Measurements from ENCODE around the gene PRKG1.
"Not testable (repeated sequence)": the region's sequence is repeated elsewhere in the genome, so short reads cannot be mapped to it uniquely, and the experiment has no call there.

PRKG1 gene

DNA sequence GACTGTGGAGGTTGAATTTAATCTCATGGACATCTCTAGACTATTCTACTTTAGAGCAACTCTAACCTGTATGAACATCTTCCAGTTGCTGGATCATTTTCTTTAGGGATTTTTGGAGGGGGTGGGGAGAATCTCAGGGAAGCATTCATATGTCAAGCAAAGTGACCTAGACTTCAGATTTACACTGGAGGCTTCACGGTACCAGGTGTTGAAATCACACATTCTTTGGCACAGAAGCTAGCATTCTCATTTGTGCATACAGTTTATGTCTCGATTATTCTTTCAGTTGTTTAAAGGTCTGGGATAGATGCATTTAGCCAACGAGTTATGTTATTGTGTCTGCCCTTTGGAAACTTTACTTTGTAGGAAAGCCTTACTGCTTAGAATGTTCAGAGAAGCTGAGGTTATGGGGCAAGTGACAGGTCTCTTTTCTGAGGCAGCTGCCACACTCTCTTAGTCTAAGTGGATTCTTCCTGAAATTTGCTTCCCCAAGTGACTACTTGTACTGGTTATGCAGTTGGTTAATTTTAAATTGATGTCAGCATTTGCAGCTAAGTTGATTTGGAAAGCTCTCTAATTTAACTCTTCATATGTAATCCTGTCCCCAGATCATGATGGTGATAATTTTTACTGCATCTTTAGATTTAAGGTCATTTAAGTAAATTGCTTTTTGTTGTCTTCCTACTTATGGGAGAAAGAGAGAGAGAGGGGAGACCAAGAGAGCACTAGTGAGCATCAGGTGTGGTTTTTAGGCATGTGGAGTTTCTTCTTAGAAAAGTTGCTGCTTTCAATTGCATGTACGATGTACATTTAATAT lies 153.8 kb downstream of the PRKG1 start:
- DNase-seq (ENCODE audit: low read depth): no peak

DNA sequence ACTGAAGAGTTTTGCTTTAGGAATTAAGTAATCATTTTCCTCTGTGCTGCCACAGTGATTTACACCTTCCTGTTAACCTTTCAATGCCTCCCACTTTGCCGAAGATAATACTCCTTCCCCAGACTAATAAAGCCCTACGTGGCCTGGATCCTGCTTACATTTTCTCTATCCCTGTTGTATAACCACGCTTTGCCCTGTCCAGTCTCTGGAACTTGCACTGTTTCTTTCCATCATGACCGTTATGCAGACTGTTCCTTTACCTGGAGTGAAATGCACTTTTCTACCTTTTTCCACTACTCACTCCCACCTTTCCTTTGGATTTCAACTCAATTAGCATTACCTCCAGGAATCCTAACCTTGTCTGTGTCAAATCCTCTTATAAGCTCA lies 154.4 kb downstream of the PRKG1 start:
- no peak for DNase-seq (ENCODE audit: low read depth)

DNA sequence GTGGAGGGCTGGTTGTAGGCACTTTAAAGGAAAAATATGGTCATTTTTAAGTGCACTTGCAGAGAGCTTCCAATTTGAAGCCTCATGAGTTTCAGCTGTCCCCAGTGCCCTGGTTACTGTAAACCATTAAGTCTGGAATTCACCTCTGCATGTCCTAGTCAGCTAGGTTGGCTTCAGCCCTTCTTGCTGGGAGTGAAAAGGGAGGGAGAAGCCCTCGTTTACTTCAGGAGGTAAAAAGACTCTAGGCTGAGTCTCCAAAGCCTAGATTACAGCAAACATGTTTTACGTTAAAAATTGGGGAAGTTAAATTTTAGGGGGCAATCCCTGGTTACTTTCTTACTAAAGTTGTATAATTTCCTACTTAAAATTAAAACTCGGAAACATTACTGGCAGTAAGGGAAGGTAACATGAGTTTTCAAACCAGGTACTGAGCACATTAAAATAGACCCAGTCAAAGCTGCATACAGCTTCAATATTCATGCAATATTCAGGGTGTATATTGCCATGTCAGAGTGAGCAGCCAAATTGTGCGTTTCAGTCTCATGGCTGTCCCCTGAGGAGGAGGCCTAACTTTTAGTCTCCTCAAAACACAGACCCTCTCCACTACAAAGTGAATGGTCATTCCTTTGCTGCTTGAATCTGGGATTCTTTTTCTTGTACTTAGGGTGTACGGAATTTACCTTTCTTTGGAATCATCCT lies 156.7 kb downstream of the PRKG1 start:
- no peak for DNase-seq (ENCODE audit: low read depth)

DNA sequence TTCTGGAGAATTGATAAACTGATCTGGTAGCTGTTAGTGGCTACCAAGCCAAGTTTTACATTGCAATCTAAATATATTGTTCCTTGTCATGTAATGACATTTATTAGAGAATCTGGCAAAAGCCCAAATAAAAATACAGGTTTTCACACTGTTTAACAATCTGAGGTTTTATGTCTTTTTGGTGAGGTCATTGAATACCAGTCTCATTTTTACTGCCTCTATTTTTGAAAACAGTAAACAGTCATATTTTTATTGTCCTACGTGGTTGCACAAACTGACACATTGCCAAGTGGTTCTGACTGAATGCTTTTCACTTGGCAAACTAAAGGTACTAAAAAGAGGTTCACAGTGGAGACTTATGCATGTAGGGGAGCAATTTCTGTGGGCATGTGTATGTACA lies 157.5 kb downstream of the PRKG1 start:
- DNase-seq (ENCODE audit: low read depth): no peak

DNA sequence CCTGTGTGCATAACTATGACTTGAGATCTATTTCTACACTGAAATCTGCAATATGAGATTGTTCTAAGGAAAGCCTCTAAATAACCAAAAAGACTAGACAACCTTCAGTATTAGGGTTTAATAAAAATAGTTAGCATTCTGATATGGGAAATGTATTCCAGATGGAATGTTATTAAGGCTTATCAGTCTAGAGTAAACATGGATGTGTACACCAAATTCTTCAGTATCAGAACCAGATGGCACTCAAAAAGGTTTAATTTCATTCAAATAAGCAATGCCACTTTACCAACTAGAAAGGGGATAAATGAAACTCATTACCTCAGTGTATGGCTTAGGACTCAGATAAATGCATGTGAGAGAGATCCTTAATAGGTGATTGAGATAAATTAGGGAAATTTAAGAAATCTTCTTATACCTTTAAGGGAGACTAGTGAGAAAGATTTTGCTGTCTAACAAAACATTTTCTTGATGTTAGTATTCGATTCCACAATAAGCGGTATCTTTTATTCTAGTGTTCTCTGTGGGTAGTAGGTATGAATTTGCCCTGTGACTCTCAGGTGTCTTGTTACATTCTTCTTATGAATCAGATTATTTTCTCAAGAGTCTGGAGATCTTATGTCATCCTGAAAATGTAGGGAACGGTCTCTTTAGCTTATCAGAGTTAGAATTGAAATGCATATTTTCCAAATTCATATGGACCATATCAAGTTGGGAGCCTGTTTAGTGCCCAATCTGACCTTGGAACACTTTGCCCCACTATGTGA lies 159.2 kb downstream of the PRKG1 start:
- no peak for DNase-seq (ENCODE audit: low read depth)

DNA sequence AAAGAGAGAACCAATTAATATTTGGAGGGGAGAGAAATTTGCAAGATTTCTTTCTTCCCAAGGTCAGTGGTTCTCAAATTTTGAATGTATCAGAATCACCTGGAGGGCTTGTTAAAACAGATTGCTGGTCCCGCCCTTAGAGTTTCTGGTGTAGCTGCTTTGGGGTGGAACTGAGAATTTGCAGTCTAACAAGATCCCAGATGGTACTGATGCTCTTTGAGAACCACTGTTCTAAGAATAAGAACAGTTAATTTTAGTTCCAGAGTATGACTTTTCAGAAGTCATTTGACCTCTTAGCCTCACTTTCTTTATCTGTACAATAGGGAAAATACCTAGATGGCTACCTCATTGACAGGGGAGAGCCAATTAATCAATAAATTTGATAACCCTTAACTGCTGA lies 161.6 kb downstream of the PRKG1 start:
- no peak for DNase-seq (ENCODE audit: low read depth)

DNA sequence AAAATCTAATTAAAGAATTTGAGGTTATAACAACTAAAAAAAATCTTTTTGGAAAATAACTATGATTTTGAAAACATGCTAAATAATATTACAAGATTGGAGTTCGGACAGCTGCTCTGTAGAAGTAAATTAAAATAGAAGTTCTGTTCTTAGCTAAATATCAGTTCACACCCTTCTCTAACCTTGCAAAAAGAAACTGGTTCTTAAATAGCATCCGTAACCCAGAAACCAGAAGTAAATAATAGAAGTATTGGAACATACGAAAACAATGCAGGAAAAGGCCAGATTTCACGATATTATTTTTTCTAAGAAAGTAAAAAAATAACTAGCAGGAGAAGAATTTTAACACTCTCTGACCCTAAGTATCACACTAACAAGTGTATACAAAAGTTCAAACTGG lies 164.7 kb downstream of the PRKG1 start:
- DNase-seq (ENCODE audit: low read depth): no peak

DNA sequence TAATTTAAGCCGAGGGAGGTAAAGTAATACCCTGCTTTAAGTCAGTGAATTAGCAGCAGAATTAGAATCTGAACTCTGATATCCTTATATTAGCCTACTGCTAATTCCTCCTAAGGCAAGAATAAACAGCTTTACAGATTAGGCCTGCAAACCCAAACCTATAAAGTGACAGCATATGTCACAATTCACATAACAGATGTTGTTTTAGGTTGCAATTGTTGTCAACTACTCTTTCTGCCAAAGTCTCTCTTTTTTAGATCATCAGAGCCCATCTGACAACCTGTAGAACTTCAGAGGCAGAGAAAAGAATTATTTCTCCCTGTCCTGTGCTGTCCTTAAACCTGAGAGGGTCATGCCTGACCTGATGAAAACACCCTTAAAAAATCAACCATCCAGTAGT lies 167.2 kb downstream of the PRKG1 start:
- no peak for DNase-seq (ENCODE audit: low read depth)

DNA sequence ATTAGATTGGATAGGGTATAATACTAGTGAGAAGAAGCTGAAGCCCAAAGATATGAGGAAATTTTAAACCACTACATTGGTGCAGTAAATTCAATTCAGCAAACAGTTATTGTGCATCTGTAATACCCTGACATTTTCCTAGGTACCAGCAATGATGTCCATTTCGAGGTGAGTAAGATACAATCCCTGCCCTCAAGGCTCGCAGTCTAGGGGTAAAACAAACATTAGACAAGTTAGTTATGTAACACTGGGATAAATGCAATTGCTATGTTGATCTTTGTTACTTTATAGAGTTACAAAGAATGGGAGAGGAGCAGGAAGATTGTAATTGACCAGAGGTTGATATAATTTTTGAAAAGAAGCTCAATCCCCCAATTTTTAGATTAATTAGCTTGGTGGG lies 168.1 kb downstream of the PRKG1 start:
- DNase-seq (ENCODE audit: low read depth): no peak

DNA sequence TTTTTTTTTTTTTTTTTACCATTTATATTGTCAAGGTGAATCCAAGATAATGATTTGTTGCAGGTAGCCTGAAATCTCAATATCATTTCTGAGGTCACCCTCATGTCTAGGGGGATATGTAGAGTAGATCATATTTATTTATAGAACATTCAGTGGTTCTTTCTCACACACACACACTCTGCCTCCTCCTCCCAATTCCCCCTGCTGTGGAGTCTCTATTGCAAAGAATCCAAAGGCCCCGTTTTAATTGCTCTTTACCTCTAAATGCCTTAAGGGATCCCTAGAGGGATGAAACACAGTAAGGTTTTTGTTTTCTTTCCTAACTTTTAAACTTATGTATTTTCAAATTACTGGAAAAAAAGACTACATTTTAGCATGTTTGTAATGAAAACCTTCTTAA lies 170.0 kb downstream of the PRKG1 start:
- DNase-seq (ENCODE audit: low read depth): no peak

DNA sequence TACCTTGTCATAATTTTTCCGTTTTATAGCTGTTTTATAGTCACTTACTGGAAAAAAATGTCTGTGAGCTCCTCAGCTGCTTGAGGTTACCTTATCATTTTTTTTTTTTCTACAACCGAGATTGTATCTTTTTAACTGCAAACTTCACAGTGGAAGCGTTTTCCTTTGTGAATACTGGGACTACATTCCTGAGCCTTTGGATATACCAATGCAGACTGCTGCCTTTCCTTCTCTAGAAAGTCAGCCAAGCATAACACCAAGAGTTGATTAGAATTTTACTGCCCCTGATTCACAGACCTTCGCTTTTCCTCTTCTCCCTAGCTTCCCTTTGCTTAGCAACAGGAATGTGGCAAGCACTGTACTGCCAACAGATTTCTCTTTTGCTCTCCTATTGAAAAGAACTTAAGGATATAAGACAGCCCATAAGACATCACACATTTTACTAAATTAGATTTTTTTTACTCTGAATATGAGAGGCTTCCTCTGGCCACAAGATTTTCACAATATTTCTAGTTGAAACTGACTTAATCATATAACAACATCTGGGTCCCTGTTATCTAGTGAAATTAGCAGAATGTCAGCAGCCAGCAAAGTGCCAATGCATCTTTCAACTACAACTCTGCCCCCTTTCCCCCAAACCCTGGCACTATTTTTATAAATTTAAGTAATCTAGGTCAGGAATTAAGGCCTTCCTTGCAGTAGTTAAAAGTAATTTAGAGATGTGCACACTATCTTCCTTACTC lies 170.6 kb downstream of the PRKG1 start:
- DNase-seq (ENCODE audit: low read depth): no peak

DNA sequence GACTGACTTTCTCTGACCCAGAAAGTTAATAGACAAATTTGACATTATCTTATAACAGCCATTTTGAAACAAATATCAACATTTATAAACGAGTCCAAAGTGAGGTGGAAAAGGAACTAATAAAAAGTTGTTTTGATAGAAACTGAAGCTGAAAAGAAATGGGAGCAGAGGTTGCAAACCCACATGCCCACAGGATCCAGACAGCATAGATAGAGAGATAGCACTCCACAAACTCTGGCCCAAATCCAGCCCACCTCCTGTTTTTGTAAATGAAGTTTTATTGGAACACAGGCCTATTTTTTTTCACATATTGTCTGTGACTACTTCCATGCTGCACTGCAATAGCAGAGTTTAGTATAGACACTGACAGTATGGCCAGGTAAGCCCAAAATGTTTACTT lies 171.9 kb downstream of the PRKG1 start:
- DNase-seq (ENCODE audit: low read depth): no peak

DNA sequence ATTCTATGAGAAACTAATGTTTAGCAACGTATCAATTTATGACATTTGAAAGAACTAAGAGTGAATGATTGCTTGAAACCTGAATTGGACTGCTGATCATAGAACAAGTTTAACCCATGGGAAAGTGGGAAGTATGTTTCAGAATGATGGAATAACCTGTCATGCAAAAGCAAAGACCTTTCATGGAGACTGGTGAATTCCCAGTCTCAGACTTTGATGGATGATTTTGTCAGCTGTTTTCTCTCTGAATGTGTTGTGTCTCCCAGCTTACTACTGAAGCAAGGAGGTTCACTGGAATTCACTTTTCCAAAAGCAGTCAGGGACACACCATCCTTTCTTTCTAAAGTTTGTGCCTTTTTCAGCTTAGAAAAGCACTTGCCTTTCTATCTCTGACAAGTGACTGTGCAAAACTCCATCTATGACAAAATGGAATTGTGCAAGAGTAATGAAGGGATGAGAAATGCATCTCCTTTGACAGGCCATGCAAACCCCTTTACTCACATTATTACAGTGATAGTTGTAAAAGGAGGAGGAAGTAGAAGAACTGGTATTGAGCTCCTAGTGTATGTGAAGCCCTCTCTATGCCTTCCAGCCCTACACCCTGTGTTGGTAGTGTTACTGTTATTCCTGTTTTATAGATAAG lies 176.1 kb downstream of the PRKG1 start:
- no peak for DNase-seq (ENCODE audit: low read depth)

DNA sequence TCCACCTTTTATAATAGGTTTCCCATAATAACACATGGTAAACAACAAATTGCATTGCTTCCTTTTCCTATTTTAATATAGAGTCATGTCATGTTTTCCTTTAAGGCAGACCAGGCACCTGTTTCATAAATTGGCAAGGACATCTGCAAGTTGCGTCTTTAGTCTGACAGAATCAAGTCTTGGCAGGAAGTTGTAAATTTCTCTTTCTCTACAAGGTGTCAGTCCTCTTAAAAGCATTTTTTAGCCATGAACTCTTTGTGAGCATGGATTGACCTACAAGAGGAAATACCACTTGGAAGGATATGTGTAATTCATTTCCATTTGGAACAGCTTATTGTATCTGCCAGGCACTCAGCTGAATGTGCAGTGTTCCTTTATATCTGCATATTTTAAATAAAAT lies 176.8 kb downstream of the PRKG1 start:
- DNase-seq (ENCODE audit: low read depth): no peak

DNA sequence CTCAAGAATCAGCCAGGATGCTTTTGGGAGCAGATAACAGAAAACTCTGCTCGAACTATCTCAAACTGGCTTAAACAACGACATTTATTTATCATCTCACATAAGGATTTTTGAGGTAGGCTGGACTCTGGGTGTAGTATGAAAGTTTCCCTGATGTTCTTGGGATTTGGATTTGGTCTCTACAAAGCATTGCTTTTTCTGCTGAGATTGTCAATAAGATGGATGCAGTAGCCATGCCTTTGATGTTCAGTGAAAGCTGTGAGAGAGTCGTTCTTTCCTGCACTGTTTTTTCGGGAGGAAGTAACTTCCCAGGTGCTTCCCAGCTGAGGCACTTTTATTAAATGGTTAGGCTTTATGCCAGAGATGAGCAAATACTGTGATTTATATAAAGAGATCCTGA lies 181.1 kb downstream of the PRKG1 start:
- DNase-seq (ENCODE audit: low read depth): no peak

DNA sequence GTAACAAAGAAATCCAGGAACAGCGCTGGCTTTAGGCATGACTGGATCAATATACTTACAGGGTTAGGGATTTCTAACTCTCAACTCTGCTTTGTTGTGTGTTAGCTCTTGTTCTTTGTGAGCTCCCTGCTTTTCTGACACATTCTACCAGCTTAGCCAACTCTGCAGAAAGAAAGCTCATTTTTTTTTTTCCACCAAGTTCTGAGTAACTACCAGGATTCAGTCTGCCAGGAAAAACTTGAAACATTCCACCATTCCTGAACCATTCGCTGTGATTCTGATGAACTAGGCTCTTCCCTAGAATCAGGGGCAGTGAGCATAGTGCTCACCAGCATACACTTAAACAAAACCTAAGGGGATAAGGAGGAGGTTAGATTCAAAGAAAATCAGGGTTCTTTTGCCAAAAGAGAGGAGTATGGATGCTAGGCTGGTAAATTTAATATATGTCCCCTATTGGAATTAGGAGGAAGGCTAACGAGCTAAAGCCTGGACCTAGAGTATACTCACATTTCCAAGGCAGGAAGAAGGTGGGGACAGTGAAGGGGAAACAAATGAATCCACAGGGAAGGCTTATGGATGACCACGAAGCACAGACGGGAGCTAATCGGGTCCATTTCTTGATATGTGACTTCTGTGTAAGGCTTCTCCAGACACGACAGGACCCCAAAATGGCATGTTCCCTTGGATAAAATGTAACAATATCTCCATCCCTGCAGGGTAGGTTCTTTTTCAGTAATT lies 183.4 kb downstream of the PRKG1 start:
- no peak for DNase-seq (ENCODE audit: low read depth)

DNA sequence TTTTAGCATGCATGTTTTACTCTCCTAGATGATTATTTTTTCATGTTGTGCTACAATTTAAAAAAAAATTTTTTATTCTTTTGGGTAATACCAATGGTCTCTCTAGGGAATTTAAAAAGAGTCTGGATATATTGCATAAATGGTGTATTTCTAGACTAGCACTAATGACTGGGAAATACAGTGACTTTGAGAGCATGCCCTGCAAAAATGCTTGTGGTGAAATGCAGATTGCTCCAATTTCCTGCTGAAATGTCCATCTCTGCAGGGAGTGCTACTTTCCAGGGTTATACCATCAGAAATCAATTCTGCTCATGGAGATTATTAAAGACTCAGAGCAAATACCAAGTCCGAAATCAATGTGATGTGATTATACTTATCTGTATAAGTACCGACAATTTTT lies 186.1 kb downstream of the PRKG1 start:
- no peak for DNase-seq (ENCODE audit: low read depth)

DNA sequence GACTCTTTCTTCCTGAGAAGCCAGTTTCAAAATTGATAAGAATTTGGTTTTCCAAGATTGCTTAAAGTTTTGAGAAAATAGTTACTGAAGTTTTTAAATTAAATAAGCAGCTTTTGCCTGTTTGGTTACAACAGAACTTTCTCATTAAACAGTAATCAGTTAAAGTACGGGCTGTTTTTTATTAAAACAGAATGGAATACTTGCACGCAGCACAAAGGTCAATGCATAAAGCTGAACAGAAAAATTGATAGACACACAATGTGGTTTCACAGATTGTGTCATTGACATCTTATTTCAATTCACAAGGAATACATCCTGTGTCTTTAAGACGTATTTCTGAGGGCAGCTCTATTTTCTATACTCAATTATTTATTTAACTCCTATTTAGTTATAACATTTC lies 192.2 kb downstream of the PRKG1 start:
- no peak for DNase-seq (ENCODE audit: low read depth)

DNA sequence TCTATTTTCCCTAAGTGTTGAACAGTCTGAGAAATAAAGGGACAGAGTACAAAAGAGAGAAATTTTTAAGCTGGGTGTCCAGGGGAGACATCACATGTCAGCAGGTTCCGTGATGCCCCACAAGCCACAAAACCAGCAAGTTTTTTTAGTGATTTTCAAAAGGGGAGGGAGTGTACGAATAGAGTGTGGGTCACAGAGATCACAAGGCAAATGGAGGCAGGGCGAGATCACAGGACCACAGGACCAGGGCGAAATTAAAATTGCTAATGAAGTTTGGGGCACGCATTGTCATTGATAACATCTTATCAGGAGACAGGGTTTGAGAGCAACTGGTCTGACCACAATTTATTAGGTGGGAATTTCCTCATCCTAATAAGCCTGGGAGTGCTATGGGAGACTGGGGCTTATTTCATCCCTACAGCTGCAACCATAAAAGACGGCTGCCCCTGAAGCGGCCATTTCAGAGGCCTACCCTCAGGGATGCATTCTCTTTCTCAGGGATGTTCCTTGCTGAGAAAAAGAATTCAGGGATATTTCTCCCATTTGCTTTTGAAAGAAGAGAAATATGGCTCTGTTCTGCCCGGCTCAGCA lies 193.8 kb downstream of the PRKG1 start:
- DNase-seq (ENCODE audit: low read depth): not testable (repeated sequence)

DNA sequence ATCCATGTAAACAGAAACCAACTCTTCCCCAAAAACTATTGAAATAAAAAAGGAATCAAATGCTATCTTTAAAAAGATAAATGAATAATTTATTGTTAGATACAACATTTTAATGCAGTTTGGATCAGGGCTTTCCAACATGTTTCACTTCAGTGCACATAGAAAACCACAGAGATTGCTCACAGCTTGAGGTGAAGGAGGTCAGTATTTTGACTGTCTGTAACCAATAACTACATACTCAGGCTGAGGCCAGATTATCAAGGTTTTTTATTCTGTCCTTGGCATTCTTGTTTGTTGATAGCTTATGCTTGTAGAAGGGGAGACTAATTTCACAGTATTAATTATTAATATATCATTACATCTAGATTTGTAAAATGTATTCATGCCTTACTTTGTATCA lies 195.5 kb downstream of the PRKG1 start:
- no peak for DNase-seq (ENCODE audit: low read depth)

All from T-helper 22 cell (primary cell).